Tibial nerve (tissue), 4 donors: ENCODE measurements around the gene COL6A2.

Experiments
- EP300 ChIP-seq, 2 donors: sonication (generic); formaldehyde crosslinking; IDR thresholded peaks; one replicate each; pipeline ENCODE4 v1.6.1; 2017; ENCODE audit warnings: antibody characterized with exemption in 2 of 2, mild to moderate bottlenecking in 1 of 2
- POLR2A ChIP-seq, 2 donors: fragments of 450-650 bp; IDR thresholded peaks; one replicate each; pipeline ENCODE4 v1.6.1; 2017; ENCODE audit warnings: antibody characterized with exemption in 2 of 2, mild to moderate bottlenecking in 2 of 2, moderate library complexity in 2 of 2
- TF ChIP-seq, protein P1 (sequence below), 5 experiments: fragments of 200-600 bp in 3 of 5; fragments of 450-650 bp in 2 of 5; sonication (generic) in 3 of 5; IDR thresholded peaks; one replicate each; pipeline ENCODE4 v1.5.1; 2016 to 2019; ENCODE audit warnings: antibody characterized with exemption in 5 of 5, mild to moderate bottlenecking in 3 of 5, moderate library complexity in 2 of 5

- TF ChIP-seq, protein P1, sequence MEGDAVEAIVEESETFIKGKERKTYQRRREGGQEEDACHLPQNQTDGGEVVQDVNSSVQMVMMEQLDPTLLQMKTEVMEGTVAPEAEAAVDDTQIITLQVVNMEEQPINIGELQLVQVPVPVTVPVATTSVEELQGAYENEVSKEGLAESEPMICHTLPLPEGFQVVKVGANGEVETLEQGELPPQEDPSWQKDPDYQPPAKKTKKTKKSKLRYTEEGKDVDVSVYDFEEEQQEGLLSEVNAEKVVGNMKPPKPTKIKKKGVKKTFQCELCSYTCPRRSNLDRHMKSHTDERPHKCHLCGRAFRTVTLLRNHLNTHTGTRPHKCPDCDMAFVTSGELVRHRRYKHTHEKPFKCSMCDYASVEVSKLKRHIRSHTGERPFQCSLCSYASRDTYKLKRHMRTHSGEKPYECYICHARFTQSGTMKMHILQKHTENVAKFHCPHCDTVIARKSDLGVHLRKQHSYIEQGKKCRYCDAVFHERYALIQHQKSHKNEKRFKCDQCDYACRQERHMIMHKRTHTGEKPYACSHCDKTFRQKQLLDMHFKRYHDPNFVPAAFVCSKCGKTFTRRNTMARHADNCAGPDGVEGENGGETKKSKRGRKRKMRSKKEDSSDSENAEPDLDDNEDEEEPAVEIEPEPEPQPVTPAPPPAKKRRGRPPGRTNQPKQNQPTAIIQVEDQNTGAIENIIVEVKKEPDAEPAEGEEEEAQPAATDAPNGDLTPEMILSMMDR (IDR thresholded peaks at IDR 0.05) = no peak
- no peak for TF ChIP-seq EP300 (IDR thresholded peaks at IDR 0.05)
- no peak for TF ChIP-seq POLR2A (IDR thresholded peaks at IDR 0.05)
Observed at GRCh38 chr21:46171585-46171984, 73.7 kb downstream of the COL6A2 start.
